B cell (primary cell): Measurements from ENCODE around the gene HOMER2.

Experiments
- CTCF ChIP-seq: fragments of 200-600 bp; IDR thresholded peaks from one replicate; pipeline ENCODE4 v1.8.0; 2022; ENCODE audit warnings: antibody characterized with exemption, mild to moderate bottlenecking
- EZH2 ChIP-seq: IDR thresholded peaks from 2 replicates; pipeline ENCODE4 v1.6.1; 2012; ENCODE audit warnings: borderline replicate concordance, low read depth, mild to moderate bottlenecking, moderate library complexity, low read length; ENCODE audit not compliant: insufficient read depth, poor library complexity, severe bottlenecking

- TF ChIP-seq EZH2, result no peak
- no peak for TF ChIP-seq CTCF
Observed at GRCh38 chr15:82914396-82914795, 38.1 kb downstream of the HOMER2 start.
